ENCODE measurements around the gene ERC2.

Gene ERC2

GRCh38 chr3:55646121-55646520 lies 822.1 kb downstream of the ERC2 start:
- DNase-seq (ENCODE audit: low read depth in 2 of 2), result no peak

GRCh38 chr3:55645422-55645821 lies 822.8 kb downstream of the ERC2 start:
- DNase-seq (ENCODE audit: low read depth in 2 of 2), result no peak

- DNase-seq (ENCODE audit: low read depth in 2 of 2), result no peak
Observed at GRCh38 chr3:55643283-55643682, 825.0 kb downstream of the ERC2 start.

- DNase-seq (ENCODE audit: low read depth in 2 of 2), result no peak
Observed at GRCh38 chr3:55641964-55642363, 826.3 kb downstream of the ERC2 start.

- DNase-seq (ENCODE audit: low read depth in 2 of 2), result no peak
Observed at GRCh38 chr3:55639896-55640765, 828.1 kb downstream of the ERC2 start.

- DNase-seq (ENCODE audit: low read depth in 2 of 2), result no peak
Observed at GRCh38 chr3:55639143-55639542, 829.1 kb downstream of the ERC2 start.

- no peak for DNase-seq (ENCODE audit: low read depth in 2 of 2)
Observed at GRCh38 chr3:55637906-55638638, 830.2 kb downstream of the ERC2 start.

GRCh38 chr3:55636300-55637195 lies 831.7 kb downstream of the ERC2 start:
- DNase-seq (ENCODE audit: low read depth in 2 of 2), result no peak

GRCh38 chr3:55634345-55634744 lies 833.9 kb downstream of the ERC2 start:
- DNase-seq (ENCODE audit: low read depth in 2 of 2), result no peak

GRCh38 chr3:55633333-55633732 lies 834.9 kb downstream of the ERC2 start:
- no peak for DNase-seq (ENCODE audit: low read depth in 2 of 2)

- no peak for DNase-seq (ENCODE audit: low read depth in 2 of 2)
Observed at GRCh38 chr3:55631766-55632331, 836.4 kb downstream of the ERC2 start.

GRCh38 chr3:55630921-55631299 lies 837.4 kb downstream of the ERC2 start:
- DNase-seq (ENCODE audit: low read depth in 2 of 2), result no peak

- no peak for DNase-seq (ENCODE audit: low read depth in 2 of 2)
Observed at GRCh38 chr3:55630280-55630920, 837.9 kb downstream of the ERC2 start.

- DNase-seq (ENCODE audit: low read depth in 2 of 2), result no peak
Observed at GRCh38 chr3:55629432-55629831, 838.8 kb downstream of the ERC2 start.

- DNase-seq (ENCODE audit: low read depth in 2 of 2), result no peak
Observed at GRCh38 chr3:55626279-55626665, 842.0 kb downstream of the ERC2 start.

GRCh38 chr3:55624238-55624637 lies 844.0 kb downstream of the ERC2 start:
- DNase-seq (ENCODE audit: low read depth in 2 of 2), result no peak

- DNase-seq (ENCODE audit: low read depth in 2 of 2), result no peak
Observed at GRCh38 chr3:55623786-55624185, 844.5 kb downstream of the ERC2 start.

- no peak for DNase-seq (ENCODE audit: low read depth in 2 of 2)
Observed at GRCh38 chr3:55622733-55623132, 845.5 kb downstream of the ERC2 start.

- DNase-seq (ENCODE audit: low read depth in 2 of 2), result no peak
Observed at GRCh38 chr3:55622116-55622515, 846.2 kb downstream of the ERC2 start.

GRCh38 chr3:55621648-55622047 lies 846.6 kb downstream of the ERC2 start:
- no peak for DNase-seq (ENCODE audit: low read depth in 2 of 2)

GRCh38 chr3:55621026-55621422 lies 847.2 kb downstream of the ERC2 start:
- DNase-seq (ENCODE audit: low read depth in 2 of 2), result no peak

All from stimulated activated CD8-positive, alpha-beta memory T cell treated with anti-CD3 and anti-CD28 coated beads, Interleukin-2, amount 100 ng/mL, for 1 hour (primary cell).